Measurements from ENCODE around the gene SLC23A2. TPM values are rescaled to one million over a fixed set of nuclear protein-coding genes. Genes with fewer than 3 reads are reported as not detected.

SLC23A2 gene
- total RNA-seq, 1 experiment from 2014 or later: 16.3 TPM

- H3K27ac ChIP-seq (ENCODE audit: low read depth, low read length): no peak overlapping the region
- ChIA-PET RAD21 (ENCODE audit: low non-redundant PET in 1 of 2, low total read pairs in 2 of 2, uncharacterized antibody in 2 of 2, unreplicated experiment in 2 of 2) (no interaction called here), POLR2A (no interaction called here), CTCF (no interaction called here)
- no peaks in the 10 kb centered on the region for H3K36me3 ChIP-seq (ENCODE audit: control insufficient read depth in 1 of 2, insufficient read depth in 2 of 2, low read length in 2 of 2)
- H3K79me2 ChIP-seq (ENCODE audit: insufficient read depth, low read length): no peaks in the 10 kb centered on the region
- H3K4me3 ChIP-seq (replicated peaks in 1 of 2; ENCODE audit: low read depth in 1 of 2, low read length in 2 of 2): no peak overlapping the region
- DNase-seq (ENCODE audit: low read depth, low spot score): no peak
- ATAC-seq: no peak
- no peaks in the 10 kb centered on the region for H3K9me2 ChIP-seq (ENCODE audit: insufficient read depth)
- no peak overlapping the region for H3K9ac ChIP-seq (ENCODE audit: low read length)
- H3K4me1 ChIP-seq (ENCODE audit: control insufficient read depth in 1 of 2, insufficient read depth in 2 of 2, low read length in 2 of 2): no peaks in the 10 kb centered on the region
- TF ChIP-seq POLR2A (IDR thresholded peaks at IDR 0.05; ENCODE audit: borderline replicate concordance, extremely low read depth, insufficient read depth, insufficient read length): no peak
- no peak for TF ChIP-seq REST (IDR thresholded peaks at IDR 0.05; ENCODE audit: low read depth)
- no peak for TF ChIP-seq SIN3A (IDR thresholded peaks at IDR 0.05; ENCODE audit: low read depth)
- TF ChIP-seq MAX (IDR thresholded peaks at IDR 0.05): no peak
- no peak for TF ChIP-seq ZNF274 (IDR thresholded peaks at IDR 0.05; ENCODE audit: low read depth, low read length)
- TF ChIP-seq POLR2AphosphoS5 (IDR thresholded peaks at IDR 0.05; ENCODE audit: low read depth, low read length): no peak
- no peak for TF ChIP-seq EZH2phosphoT487 (IDR thresholded peaks at IDR 0.05; ENCODE audit: borderline replicate concordance)
- TF ChIP-seq RAD21 (IDR thresholded peaks at IDR 0.05; ENCODE audit: low read depth): no peak
- no peak for TF ChIP-seq YY1 (IDR thresholded peaks at IDR 0.05; ENCODE audit: extremely low read depth, insufficient replicate concordance, low read depth, low read length)
- no peak for TF ChIP-seq EZH2 (IDR thresholded peaks at IDR 0.05)
- TF ChIP-seq FOSL1 (IDR thresholded peaks at IDR 0.05; ENCODE audit: low read depth): no peak
- no peak for TF ChIP-seq SP1 (IDR thresholded peaks at IDR 0.05; ENCODE audit: low read depth)
- TF ChIP-seq SRF (IDR thresholded peaks at IDR 0.05; ENCODE audit: low read depth): no peak
- TF ChIP-seq, protein P1, sequence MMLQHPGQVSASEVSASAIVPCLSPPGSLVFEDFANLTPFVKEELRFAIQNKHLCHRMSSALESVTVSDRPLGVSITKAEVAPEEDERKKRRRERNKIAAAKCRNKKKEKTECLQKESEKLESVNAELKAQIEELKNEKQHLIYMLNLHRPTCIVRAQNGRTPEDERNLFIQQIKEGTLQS (IDR thresholded peaks at IDR 0.05): no peak
- no peak for TF ChIP-seq ZBTB33 (IDR thresholded peaks at IDR 0.05; ENCODE audit: extremely low read depth, insufficient replicate concordance, low read length)
- TF ChIP-seq, protein P2, sequence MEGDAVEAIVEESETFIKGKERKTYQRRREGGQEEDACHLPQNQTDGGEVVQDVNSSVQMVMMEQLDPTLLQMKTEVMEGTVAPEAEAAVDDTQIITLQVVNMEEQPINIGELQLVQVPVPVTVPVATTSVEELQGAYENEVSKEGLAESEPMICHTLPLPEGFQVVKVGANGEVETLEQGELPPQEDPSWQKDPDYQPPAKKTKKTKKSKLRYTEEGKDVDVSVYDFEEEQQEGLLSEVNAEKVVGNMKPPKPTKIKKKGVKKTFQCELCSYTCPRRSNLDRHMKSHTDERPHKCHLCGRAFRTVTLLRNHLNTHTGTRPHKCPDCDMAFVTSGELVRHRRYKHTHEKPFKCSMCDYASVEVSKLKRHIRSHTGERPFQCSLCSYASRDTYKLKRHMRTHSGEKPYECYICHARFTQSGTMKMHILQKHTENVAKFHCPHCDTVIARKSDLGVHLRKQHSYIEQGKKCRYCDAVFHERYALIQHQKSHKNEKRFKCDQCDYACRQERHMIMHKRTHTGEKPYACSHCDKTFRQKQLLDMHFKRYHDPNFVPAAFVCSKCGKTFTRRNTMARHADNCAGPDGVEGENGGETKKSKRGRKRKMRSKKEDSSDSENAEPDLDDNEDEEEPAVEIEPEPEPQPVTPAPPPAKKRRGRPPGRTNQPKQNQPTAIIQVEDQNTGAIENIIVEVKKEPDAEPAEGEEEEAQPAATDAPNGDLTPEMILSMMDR (IDR thresholded peaks at IDR 0.05 in 2 of 3, conservative IDR thresholded peaks at IDR 0.05 in 1 of 3; ENCODE audit: borderline replicate concordance in 1 of 3, insufficient read depth in 1 of 3, low read depth in 2 of 3, low read length in 2 of 3): no peak
- no peak overlapping the region for H2AFZ ChIP-seq (ENCODE audit: low read depth, low read length, poor library complexity, severe bottlenecking)
- no TSS peak for BruUV-seq (replicated peaks)
- H3K4me2 ChIP-seq (ENCODE audit: low read length): no peak overlapping the region
- intact Hi-C loops (cut with micrococcal nuclease): no loop called here
- no peaks in the 10 kb centered on the region for H4K20me1 ChIP-seq (ENCODE audit: insufficient read depth)
- H3K9me3 ChIP-seq (ENCODE audit: control insufficient read depth in 1 of 2, insufficient read depth in 1 of 2, low read depth in 1 of 2, low read length in 2 of 2): no peaks in the 10 kb centered on the region
- H3K27me3 ChIP-seq (ENCODE audit: insufficient read depth, low read length): no peaks in the 10 kb centered on the region
Observed at GRCh38 chr20:5044075-5044620, 42.8 kb upstream of the SLC23A2 start.
